LNCaP clone FGC (cell line): ENCODE data around the gene LCP1.

Experiments
- DNase-seq: peaks from one replicate; pipeline ENCODE4 v3.0.0-alpha.2; 2011; ENCODE audit warnings: low read depth
- H3K4me3 ChIP-seq: 2 replicates; pipeline ENCODE4 v1.5.1; 2011; ENCODE audit warnings: mild to moderate bottlenecking, low read depth, low read length, control low read depth
- CTCF ChIP-seq: IDR thresholded peaks from 2 replicates; pipeline ENCODE4 v1.5.1; 2012; ENCODE audit warnings: mild to moderate bottlenecking; ENCODE audit not compliant: control insufficient read depth, insufficient read depth; ENCODE audit errors: extremely low read depth

The LCP1 gene

DNA sequence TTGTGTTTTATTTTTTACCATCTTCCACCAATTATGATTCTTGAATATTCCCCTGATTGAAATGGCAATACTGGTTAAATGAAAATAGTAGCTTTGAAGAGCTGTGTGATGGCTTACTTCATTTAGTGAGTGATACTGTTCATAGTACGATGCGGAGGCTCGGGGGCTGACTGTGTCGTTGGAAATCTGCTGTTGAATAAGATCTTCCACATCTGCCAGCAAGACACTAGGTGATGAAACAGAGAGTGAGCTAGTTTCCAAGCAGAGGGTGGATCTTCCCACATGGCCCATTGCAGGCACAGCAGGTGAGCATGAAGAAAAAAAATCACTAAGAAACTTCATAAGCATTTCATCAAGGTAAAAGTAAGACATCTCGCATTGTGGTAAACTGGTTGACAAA lies 99.7 kb downstream of the LCP1 start:
- H3K4me3 ChIP-seq: no peak overlapping the region
- TF ChIP-seq CTCF: no peak
- DNase-seq: no peak

- no peak for TF ChIP-seq CTCF
- no peak for DNase-seq
- no peak overlapping the region for H3K4me3 ChIP-seq
These were observed 102.2 kb downstream of the LCP1 start for GRCh38 chr13:46079770-46080169.

DNA sequence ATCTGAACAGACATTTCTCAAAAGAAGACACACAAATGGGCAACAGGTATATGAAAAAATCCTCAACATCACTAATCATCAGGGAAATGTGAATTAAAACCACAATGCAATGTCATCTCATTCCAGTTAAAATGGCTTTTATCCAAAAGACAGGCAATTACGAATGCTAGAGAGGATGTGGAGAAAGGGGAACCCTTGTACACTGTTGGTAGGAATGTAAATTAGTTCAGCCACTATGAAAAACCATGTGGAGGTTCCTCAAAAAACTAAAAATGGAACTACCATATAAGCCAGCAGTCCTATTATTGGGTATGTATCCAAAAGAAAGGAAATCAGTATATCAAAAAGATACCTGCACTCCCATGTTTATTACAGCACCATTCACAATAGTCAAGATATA lies 104.7 kb downstream of the LCP1 start:
- DNase-seq: no peak
- H3K4me3 ChIP-seq: no peak overlapping the region
- TF ChIP-seq CTCF: no peak

DNA sequence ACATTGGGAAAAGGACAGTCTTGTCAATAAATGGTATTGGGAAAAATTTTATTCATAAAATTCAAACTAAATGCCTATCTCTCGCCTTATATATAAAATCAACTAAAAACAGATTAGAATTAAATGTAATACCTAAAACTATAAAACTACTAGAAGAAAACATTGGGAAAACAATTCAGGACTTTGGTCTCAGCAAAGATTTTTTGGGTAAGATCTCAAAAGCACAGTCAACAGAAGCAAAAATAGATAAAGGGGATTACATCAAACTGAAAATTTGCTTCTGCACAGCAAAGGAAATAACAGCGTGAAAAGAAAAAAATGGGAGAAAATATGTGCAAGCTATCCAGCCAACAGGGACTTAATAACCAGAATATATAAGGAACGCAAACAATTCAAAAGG lies 105.2 kb downstream of the LCP1 start:
- no peak for DNase-seq
- TF ChIP-seq CTCF: no peak
- no peak overlapping the region for H3K4me3 ChIP-seq
